ENCODE data around the gene ARHGAP32.
"Not testable (repeated sequence)": the region's sequence is repeated elsewhere in the genome, so short reads cannot be mapped to it uniquely, and the experiment has no call there.

Gene ARHGAP32

GRCh38 chr11:128927683-128928336 is 264.3 kb downstream of the ARHGAP32 start:
- no peak for DNase-seq

GRCh38 chr11:128927108-128927461 is 265.0 kb downstream of the ARHGAP32 start:
- no peak for DNase-seq

GRCh38 chr11:128926437-128927107 is 265.6 kb downstream of the ARHGAP32 start:
- DNase-seq, result no peak

GRCh38 chr11:128926000-128926399 is 266.1 kb downstream of the ARHGAP32 start:
- no peak for DNase-seq

GRCh38 chr11:128925250-128925600 is 266.9 kb downstream of the ARHGAP32 start:
- DNase-seq, result no peak

- no peak for DNase-seq
Measured at GRCh38 chr11:128924510-128925249, 267.4 kb downstream of the ARHGAP32 start.

GRCh38 chr11:128924104-128924503 is 268.0 kb downstream of the ARHGAP32 start:
- DNase-seq, result no peak

- no peak for DNase-seq
Measured at GRCh38 chr11:128921793-128922192, 270.3 kb downstream of the ARHGAP32 start.

GRCh38 chr11:128920666-128921065 is 271.5 kb downstream of the ARHGAP32 start:
- no peak for DNase-seq

- DNase-seq, result not testable (repeated sequence)
Measured at GRCh38 chr11:128919635-128920034, 272.5 kb downstream of the ARHGAP32 start.

GRCh38 chr11:128919216-128919615 is 272.9 kb downstream of the ARHGAP32 start:
- no peak for DNase-seq

- no peak for DNase-seq
Measured at GRCh38 chr11:128917144-128917724, 274.9 kb downstream of the ARHGAP32 start.

GRCh38 chr11:128916681-128917080 is 275.4 kb downstream of the ARHGAP32 start:
- DNase-seq, result no peak

GRCh38 chr11:128916037-128916572 is 276.0 kb downstream of the ARHGAP32 start:
- DNase-seq, result no peak

GRCh38 chr11:128915149-128915521 is 277.0 kb downstream of the ARHGAP32 start:
- no peak for DNase-seq

Data from activated CD4-positive, alpha-beta T cell treated with anti-CD3 and anti-CD28 coated beads, Interleukin-10, Interleukin-2, amounts not matched to agents 100 ng/mL and 50 ng/mL, durations not matched to agents 16 hours and 8 hours (primary cell).